GM21515 (cell line): Measurements from ENCODE around the gene PSMD13.
A peak's percentile ranks its signal among the peaks of the same experiment; 100 is the strongest.
"Not testable (repeated sequence)": the region's sequence is repeated elsewhere in the genome, so short reads cannot be mapped to it uniquely, and the experiment has no call there.

ENCODE experiments used
- ATAC-seq: cut with Tn5 transposase; IDR thresholded peaks from one replicate; pipeline ENCODE4 v1.9.1; 2021; ENCODE audit not compliant: unreplicated experiment

Gene PSMD13

GRCh38 chr11:285894-286220 lies 49.1 kb downstream of the PSMD13 start:
- no peak for ATAC-seq

GRCh38 chr11:286977-287820 lies 50.4 kb downstream of the PSMD13 start:
- ATAC-seq, result not testable (repeated sequence)

GRCh38 chr11:287821-288477 lies 51.2 kb downstream of the PSMD13 start:
- no peak for ATAC-seq

- ATAC-seq, result peak; percentile 61
Observed at GRCh38 chr11:288478-289397, 52.0 kb downstream of the PSMD13 start, which contains the start of gene PGGHG. TSS of gene PGGHG (plus strand) at chr11:289126. CDS start at chr11:289817, 691 bp downstream.

- ATAC-seq, result no peak
Observed at GRCh38 chr11:289398-289711, 52.6 kb downstream of the PSMD13 start.

- no peak for ATAC-seq
Observed at GRCh38 chr11:289712-290620, 53.2 kb downstream of the PSMD13 start.

GRCh38 chr11:290621-291231 lies 54.0 kb downstream of the PSMD13 start:
- no peak for ATAC-seq

GRCh38 chr11:291281-292210 lies 54.8 kb downstream of the PSMD13 start:
- ATAC-seq, result no peak

- no peak for ATAC-seq
Observed at GRCh38 chr11:292211-293121, 55.7 kb downstream of the PSMD13 start.

GRCh38 chr11:293271-293851 lies 56.6 kb downstream of the PSMD13 start:
- no peak for ATAC-seq

GRCh38 chr11:293852-294661 lies 57.3 kb downstream of the PSMD13 start:
- no peak for ATAC-seq

- no peak for ATAC-seq
Observed at GRCh38 chr11:294780-295179, 58.0 kb downstream of the PSMD13 start.

GRCh38 chr11:295351-296170 lies 58.8 kb downstream of the PSMD13 start:
- ATAC-seq, result no peak

- no peak for ATAC-seq
Observed at GRCh38 chr11:296171-297050, 59.6 kb downstream of the PSMD13 start.

GRCh38 chr11:297051-297585 lies 60.3 kb downstream of the PSMD13 start:
- ATAC-seq, result no peak
